GM12878 (cell line): Measurements from ENCODE around the gene DCAF15. TPM values are rescaled to one million over a fixed set of nuclear protein-coding genes. Genes with fewer than 3 reads are reported as not detected.

Source experiments
- ATAC-seq: fragments of 200-7000 bp; cut with Tn5 transposase; 3 replicates; pipeline ENCODE4 v1.9.1; 2020; ENCODE audit warnings: mild to moderate bottlenecking, moderate library complexity
- BruUV-seq: library from RNA; stranded (reverse); fragments of 400-500 nt; replicated peaks from 2 replicates; lab custom pipeline; 2021; lab: Mats Ljungman, UMichigan
- CTCF ChIA-PET: fragments of 300-600 bp; sonication (Branson Sonifier 250); formaldehyde crosslinking; extraction: SDS; loops from one replicate; lab custom pipeline; 2021; ENCODE audit warnings: inconsistent platforms; lab: Yijun Ruan, JAX
- POLR2A ChIA-PET: fragments of 350-600 bp; formaldehyde crosslinking; extraction: SDS; loops from one replicate; lab custom pipeline; 2021; ENCODE audit warnings: inconsistent platforms; lab: Charles Lee
- RAD21 ChIA-PET: fragments of 300-600 bp; sonication (Branson Sonifier 250); formaldehyde crosslinking; loops from one replicate; lab custom pipeline; 2023; ENCODE audit warnings: antibody characterized with exemption; ENCODE audit not compliant: unreplicated experiment; lab: Charles Lee
- SMC1A ChIA-PET: fragments of 300-600 bp; sonication (Branson Sonifier 250); formaldehyde crosslinking; loops from one replicate; lab custom pipeline; 2023; ENCODE audit not compliant: unreplicated experiment, uncharacterized antibody; lab: Charles Lee
- DNase-seq: peaks from one replicate; pipeline ENCODE4 v3.0.0-alpha.2; 2011; ENCODE audit warnings: low read depth, low spot score
- FAIRE-seq: peaks from 3 replicates; lab custom pipeline; 2011; peaks lifted over from hg19 to GRCh38; lab: Jason Lieb, UNC
- H2AFZ ChIP-seq: 2 replicates; pipeline ENCODE4 v1.6.0; 2011; ENCODE audit warnings: low read depth, low read length, control low read depth; ENCODE audit not compliant: control insufficient read depth
- H3K27ac ChIP-seq: 2 replicates; pipeline ENCODE4 v1.5.1; 2011; ENCODE audit warnings: control low read depth; ENCODE audit not compliant: control insufficient read depth, insufficient read depth
- H3K27me3 ChIP-seq, 2 experiments: replicated peaks in 1 of 2; 2 replicates each; pipeline versions ENCODE4 v1.6.0 to v1.6.1; 2011; ENCODE audit warnings: low read length in 1 of 2; ENCODE audit not compliant: control insufficient read depth in 2 of 2, insufficient read depth in 2 of 2
- H3K36me3 ChIP-seq, 2 experiments: 2 replicates each; pipeline ENCODE4 v1.5.1; 2011; ENCODE audit warnings: low read length in 1 of 2; ENCODE audit not compliant: control insufficient read depth in 2 of 2, insufficient read depth in 2 of 2
- H3K4me1 ChIP-seq: 2 replicates; pipeline ENCODE4 v1.6.1; 2011; ENCODE audit warnings: mild to moderate bottlenecking, low read length, moderate library complexity, mixed read lengths; ENCODE audit not compliant: control insufficient read depth, insufficient read depth
- H3K4me2 ChIP-seq: 2 replicates; pipeline ENCODE4 v1.6.0; 2011; ENCODE audit warnings: control low read depth; ENCODE audit not compliant: control insufficient read depth, insufficient read depth
- H3K4me3 ChIP-seq: fragments of 200-600 bp; sonication (generic); 2 replicates; pipeline ENCODE4 v1.5.1; 2016
- H3K79me2 ChIP-seq: 2 replicates; pipeline ENCODE4 v1.6.0; 2011; ENCODE audit warnings: low read length; ENCODE audit not compliant: control insufficient read depth, insufficient read depth
- H3K9ac ChIP-seq: 2 replicates; pipeline ENCODE4 v1.8.0; 2011; ENCODE audit warnings: low read length, control low read depth, mixed read lengths; ENCODE audit not compliant: control insufficient read depth, insufficient read depth
- H3K9me3 ChIP-seq: replicated peaks from 3 replicates; pipeline ENCODE4 v1.5.1; 2011; ENCODE audit warnings: mild to moderate bottlenecking, low read length; ENCODE audit not compliant: control insufficient read depth, insufficient read depth
- H4K20me1 ChIP-seq: 2 replicates; pipeline ENCODE4 v1.6.0; 2011; ENCODE audit not compliant: control insufficient read depth, insufficient read depth
- JUNB ChIP-seq: IDR thresholded peaks from 2 replicates; pipeline ENCODE4 v1.6.1; 2016; ENCODE audit warnings: antibody characterized with exemption, mild to moderate bottlenecking
- KLF5 ChIP-seq: fragments of 450-650 bp; IDR thresholded peaks from 2 replicates; pipeline ENCODE4 v1.6.1; 2014; ENCODE audit warnings: mild to moderate bottlenecking; ENCODE audit not compliant: partially characterized antibody
- MEF2A ChIP-seq: IDR thresholded peaks from 2 replicates; pipeline ENCODE4 v1.6.1; 2011; ENCODE audit warnings: low read depth, mild to moderate bottlenecking, low read length, moderate library complexity; ENCODE audit not compliant: insufficient read depth
- POLR2A ChIP-seq: IDR thresholded peaks from 2 replicates; pipeline ENCODE4 v1.6.1; 2011; ENCODE audit warnings: low read depth, mild to moderate bottlenecking, low read length
- SMARCA5 ChIP-seq: fragments of 450-650 bp; IDR thresholded peaks from 2 replicates; pipeline ENCODE4 v1.6.1; 2017; ENCODE audit warnings: mild to moderate bottlenecking
- ZNF622 ChIP-seq: fragments of 450-650 bp; IDR thresholded peaks from 2 replicates; pipeline ENCODE4 v1.6.1; 2017; ENCODE audit warnings: mild to moderate bottlenecking, inconsistent platforms
- WGBS: methylation state at CpG from one replicate; pipeline ENCODE4 v1.1.6; 2016; ENCODE audit warnings: low lambda C conversion rate; ENCODE audit not compliant: insufficient replicate concordance, insufficient coverage; ENCODE audit errors: missing lambda C conversion rate; 5-methylcytosine and 5-hydroxymethylcytosine counted together
- in situ Hi-C: fragments of 300-500 bp; cut with MboI; formaldehyde crosslinking; loops from 9 replicates; pipeline ENCODE4 v1.14.3; 2018; ENCODE audit warnings: mixed read lengths
- intact Hi-C: fragments of 100-400 bp; cut with micrococcal nuclease; formaldehyde crosslinking; loops from one replicate; pipeline ENCODE4 v1.14.2; 2022; ENCODE audit not compliant: unreplicated experiment
- polyA plus RNA-seq, 11 experiments: library from polyadenylated mRNA; depleted of rRNA in 4 of 11; unstranded in 6 of 11; stranded (reverse) in 5 of 11; fragments of >200 nt; fragmentation: Nextera tagmentation in 4 of 11; fragmentation: Illumina TruSeq in 1 of 11; extraction: Ambion mirVana in 4 of 11; extraction: Trizol in 1 of 11; gene quantifications; 1 replicate in 1 of 11; 2 replicates in 10 of 11; pipeline versions ENCODE4 v1.2.1 to v1.2.3, GENCODE V29; 2011 to 2016; ENCODE audit warnings: inconsistent platforms in 2 of 11, missing spikeins in 2 of 11, low read depth in 1 of 11
- total RNA-seq, 4 experiments: library from RNA; depleted of rRNA in 3 of 4; stranded (reverse); fragments of >200 nt in 3 of 4; fragmentation: Illumina TruSeq in 1 of 4; extraction: Trizol in 1 of 4; gene quantifications; 2 replicates each; pipeline versions ENCODE4 v1.2.1 to v1.2.3, GENCODE V29; 2013 to 2021
- TF ChIP-seq, protein P1 (sequence below), 3 experiments: IDR thresholded peaks in 2 of 3; conservative IDR thresholded peaks in 1 of 3; 2 replicates each; pipeline ENCODE4 v1.5.1; 2011; ENCODE audit warnings: low read depth in 3 of 3, low read length in 3 of 3, mild to moderate bottlenecking in 3 of 3, control low read depth in 2 of 3, moderate library complexity in 2 of 3, inconsistent platforms in 1 of 3, mixed read lengths in 1 of 3; ENCODE audit not compliant: control insufficient read depth in 2 of 3, insufficient read depth in 1 of 3; ENCODE audit errors: extremely low read depth in 1 of 3
- TF ChIP-seq, protein P2 (sequence below): fragments of 450-650 bp; formaldehyde crosslinking; IDR thresholded peaks from 2 replicates; pipeline ENCODE4 v1.4.0; 2022; ENCODE audit warnings: mild to moderate bottlenecking, moderate library complexity
- TF ChIP-seq, protein P3 (sequence below): fragments of 450-650 bp; formaldehyde crosslinking; IDR thresholded peaks from 2 replicates; pipeline ENCODE4 v1.4.0; 2020; ENCODE audit warnings: mild to moderate bottlenecking, moderate library complexity

Gene DCAF15
- total and polyA plus RNA-seq, 10 of the 15 experiments (the other 5 are each of a cell fraction or from before 2014, with no cell fraction given): 0.16 to 63.4 (median 26.6) TPM

DNA sequence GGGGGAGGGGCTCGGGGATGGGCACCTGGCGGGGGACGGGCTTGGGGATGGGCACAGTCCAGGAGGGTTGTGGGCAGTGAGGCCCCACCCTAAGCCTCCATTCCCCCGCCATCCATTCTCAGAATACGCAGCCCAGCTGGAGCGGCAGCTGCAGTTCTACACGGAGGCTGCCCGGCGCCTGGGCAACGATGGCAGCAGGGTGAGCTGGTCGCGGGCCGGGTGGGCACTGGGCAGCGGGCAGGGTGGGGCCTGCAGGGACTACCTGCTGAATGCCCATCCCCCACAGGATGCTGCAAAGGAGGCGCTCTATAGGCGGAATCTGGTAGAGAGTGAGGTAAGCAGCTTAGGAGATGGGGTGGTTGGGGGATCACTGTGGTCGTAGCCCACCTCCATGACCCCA lies 22.4 kb upstream of the DCAF15 start:
- H2AFZ ChIP-seq: no peak overlapping the region
- intact Hi-C loops (no loop called here), in situ Hi-C loops (no loop called here)
- peaks cover 0 to 1% of the 10 kb centered on the region in 2 experiments; a peak in 2 of 4 replicates for H3K36me3 ChIP-seq
- no peak for ATAC-seq
- TF ChIP-seq, protein P1, sequence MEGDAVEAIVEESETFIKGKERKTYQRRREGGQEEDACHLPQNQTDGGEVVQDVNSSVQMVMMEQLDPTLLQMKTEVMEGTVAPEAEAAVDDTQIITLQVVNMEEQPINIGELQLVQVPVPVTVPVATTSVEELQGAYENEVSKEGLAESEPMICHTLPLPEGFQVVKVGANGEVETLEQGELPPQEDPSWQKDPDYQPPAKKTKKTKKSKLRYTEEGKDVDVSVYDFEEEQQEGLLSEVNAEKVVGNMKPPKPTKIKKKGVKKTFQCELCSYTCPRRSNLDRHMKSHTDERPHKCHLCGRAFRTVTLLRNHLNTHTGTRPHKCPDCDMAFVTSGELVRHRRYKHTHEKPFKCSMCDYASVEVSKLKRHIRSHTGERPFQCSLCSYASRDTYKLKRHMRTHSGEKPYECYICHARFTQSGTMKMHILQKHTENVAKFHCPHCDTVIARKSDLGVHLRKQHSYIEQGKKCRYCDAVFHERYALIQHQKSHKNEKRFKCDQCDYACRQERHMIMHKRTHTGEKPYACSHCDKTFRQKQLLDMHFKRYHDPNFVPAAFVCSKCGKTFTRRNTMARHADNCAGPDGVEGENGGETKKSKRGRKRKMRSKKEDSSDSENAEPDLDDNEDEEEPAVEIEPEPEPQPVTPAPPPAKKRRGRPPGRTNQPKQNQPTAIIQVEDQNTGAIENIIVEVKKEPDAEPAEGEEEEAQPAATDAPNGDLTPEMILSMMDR (IDR thresholded peaks at IDR 0.05 in 2 of 3, conservative IDR thresholded peaks at IDR 0.05 in 1 of 3; ENCODE audit: control insufficient read depth in 2 of 3, extremely low read depth in 1 of 3, insufficient read depth in 1 of 3, low read depth in 3 of 3, low read length in 3 of 3): no peak
- 0 out of 2 replicates have a peak, but pooled peaks have one; percentile 7 for TF ChIP-seq POLR2A
- H3K27ac ChIP-seq: no peak overlapping the region
- 85% methylated on average over 5 of the region's 17 CpGs for WGBS
- no peaks in the 10 kb centered on the region for H3K4me1 ChIP-seq
- no peaks in the 10 kb centered on the region for H3K79me2 ChIP-seq
- no peak overlapping the region for H3K4me3 ChIP-seq
- ChIA-PET POLR2A (no interaction called here), SMC1A (no interaction called here), CTCF (no interaction called here), RAD21 (no interaction called here)
- no peak for DNase-seq
- H3K9me3 ChIP-seq: no peaks in the 10 kb centered on the region
- FAIRE-seq: no peak
- H3K4me2 ChIP-seq: no peak overlapping the region
- no peaks in the 10 kb centered on the region for H3K27me3 ChIP-seq
- H4K20me1 ChIP-seq: no peaks in the 10 kb centered on the region
- no peak overlapping the region for H3K9ac ChIP-seq
- BruUV-seq: no TSS peak

DNA sequence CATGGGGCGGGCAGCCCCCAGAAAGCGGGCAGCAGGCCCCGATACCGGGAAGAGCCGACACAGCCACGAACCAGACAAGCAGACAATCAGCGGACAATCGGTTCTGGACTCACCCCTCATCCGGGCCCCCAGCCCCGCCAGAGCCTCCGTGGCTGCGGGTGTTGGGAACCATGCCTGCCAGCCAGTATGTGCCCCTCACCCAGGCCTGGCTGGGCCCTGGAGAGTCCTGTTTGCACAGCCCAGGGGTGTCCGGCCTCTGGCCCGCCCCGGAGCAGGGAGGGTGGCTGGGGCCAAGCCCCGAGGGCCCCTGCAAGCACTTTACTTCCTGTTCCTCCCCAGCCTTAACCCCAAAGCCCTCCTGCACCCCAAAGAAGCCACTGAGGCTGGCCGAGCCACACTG lies 21.9 kb upstream of the DCAF15 start:
- DNase-seq (no peak), FAIRE-seq (no peak), ATAC-seq (no peak)
- POLR2A ChIA-PET: no interaction called here
- 71% methylated on average over 17 of the region's 17 CpGs for WGBS
- SMC1A ChIA-PET: no interaction called here
- Histone ChIP-seq H4K20me1 (no peaks in the 10 kb centered on the region), H3K9ac (no peak overlapping the region), H3K9me3 (no peaks in the 10 kb centered on the region), H3K27ac (no peak overlapping the region), H3K4me1 (no peaks in the 10 kb centered on the region), H3K36me3 (peaks cover 0 to 1% of the 10 kb centered on the region in 2 experiments; a peak in 2 of 4 replicates), H3K27me3 (no peaks in the 10 kb centered on the region), H2AFZ (no peak overlapping the region), H3K4me3 (no peak overlapping the region), H3K79me2 (no peaks in the 10 kb centered on the region), H3K4me2 (no peak overlapping the region)
- CTCF ChIA-PET: no interaction called here
- intact Hi-C loops: no loop called here
- in situ Hi-C loops: no loop called here
- BruUV-seq: TSS peak; percentile 72
- RAD21 ChIA-PET: no interaction called here
- TF ChIP-seq, protein P2, sequence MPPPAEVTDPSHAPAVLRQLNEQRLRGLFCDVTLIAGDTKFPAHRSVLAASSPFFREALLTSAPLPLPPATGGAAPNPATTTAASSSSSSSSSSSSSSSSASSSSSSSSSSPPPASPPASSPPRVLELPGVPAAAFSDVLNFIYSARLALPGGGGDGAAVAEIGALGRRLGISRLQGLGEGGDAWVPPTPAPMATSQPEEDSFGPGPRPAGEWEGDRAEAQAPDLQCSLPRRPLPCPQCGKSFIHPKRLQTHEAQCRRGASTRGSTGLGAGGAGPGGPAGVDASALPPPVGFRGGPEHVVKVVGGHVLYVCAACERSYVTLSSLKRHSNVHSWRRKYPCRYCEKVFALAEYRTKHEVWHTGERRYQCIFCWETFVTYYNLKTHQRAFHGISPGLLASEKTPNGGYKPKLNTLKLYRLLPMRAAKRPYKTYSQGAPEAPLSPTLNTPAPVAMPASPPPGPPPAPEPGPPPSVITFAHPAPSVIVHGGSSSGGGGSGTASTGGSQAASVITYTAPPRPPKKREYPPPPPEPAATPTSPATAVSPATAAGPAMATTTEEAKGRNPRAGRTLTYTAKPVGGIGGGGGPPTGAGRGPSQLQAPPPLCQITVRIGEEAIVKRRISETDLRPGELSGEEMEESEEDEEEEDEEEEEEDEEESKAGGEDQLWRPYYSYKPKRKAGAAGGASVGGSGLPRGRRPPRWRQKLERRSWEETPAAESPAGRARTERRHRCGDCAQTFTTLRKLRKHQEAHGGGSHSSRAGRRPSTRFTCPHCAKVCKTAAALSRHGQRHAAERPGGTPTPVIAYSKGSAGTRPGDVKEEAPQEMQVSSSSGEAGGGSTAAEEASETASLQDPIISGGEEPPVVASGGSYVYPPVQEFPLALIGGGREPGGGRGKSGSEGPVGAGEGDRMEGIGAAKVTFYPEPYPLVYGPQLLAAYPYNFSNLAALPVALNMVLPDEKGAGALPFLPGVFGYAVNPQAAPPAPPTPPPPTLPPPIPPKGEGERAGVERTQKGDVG (CRISPR knock-in tag): no peak
- TF ChIP-seq SMARCA5: no peak
- TF ChIP-seq, protein P3, sequence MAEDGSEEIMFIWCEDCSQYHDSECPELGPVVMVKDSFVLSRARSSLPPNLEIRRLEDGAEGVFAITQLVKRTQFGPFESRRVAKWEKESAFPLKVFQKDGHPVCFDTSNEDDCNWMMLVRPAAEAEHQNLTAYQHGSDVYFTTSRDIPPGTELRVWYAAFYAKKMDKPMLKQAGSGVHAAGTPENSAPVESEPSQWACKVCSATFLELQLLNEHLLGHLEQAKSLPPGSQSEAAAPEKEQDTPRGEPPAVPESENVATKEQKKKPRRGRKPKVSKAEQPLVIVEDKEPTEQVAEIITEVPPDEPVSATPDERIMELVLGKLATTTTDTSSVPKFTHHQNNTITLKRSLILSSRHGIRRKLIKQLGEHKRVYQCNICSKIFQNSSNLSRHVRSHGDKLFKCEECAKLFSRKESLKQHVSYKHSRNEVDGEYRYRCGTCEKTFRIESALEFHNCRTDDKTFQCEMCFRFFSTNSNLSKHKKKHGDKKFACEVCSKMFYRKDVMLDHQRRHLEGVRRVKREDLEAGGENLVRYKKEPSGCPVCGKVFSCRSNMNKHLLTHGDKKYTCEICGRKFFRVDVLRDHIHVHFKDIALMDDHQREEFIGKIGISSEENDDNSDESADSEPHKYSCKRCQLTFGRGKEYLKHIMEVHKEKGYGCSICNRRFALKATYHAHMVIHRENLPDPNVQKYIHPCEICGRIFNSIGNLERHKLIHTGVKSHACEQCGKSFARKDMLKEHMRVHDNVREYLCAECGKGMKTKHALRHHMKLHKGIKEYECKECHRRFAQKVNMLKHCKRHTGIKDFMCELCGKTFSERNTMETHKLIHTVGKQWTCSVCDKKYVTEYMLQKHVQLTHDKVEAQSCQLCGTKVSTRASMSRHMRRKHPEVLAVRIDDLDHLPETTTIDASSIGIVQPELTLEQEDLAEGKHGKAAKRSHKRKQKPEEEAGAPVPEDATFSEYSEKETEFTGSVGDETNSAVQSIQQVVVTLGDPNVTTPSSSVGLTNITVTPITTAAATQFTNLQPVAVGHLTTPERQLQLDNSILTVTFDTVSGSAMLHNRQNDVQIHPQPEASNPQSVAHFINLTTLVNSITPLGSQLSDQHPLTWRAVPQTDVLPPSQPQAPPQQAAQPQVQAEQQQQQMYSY: no peak
- TF ChIP-seq MEF2A: no peak
- TF ChIP-seq JUNB: no peak
- TF ChIP-seq ZNF622: no peak
- no peak for TF ChIP-seq KLF5
